Measurements from ENCODE around the gene TOM1.

DNA sequence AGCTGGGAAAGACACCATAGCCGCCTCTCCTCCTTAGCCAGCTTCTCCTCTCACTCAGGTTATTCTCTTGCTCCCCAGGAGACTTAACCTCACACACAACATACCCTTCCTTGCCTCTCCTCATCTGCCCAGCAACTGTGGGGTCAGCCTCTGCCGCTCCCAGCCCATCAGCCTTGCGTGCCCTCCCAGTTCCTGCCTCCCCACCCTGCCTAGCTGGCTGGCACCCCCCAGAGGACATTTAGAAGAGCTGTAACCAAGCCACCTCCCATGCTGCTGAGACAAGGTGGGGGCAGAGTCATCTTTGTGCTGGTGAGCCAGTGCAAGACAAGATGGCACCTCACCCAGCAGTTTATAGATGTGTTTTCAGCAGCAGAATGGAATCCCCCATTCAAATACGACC lies 38.2 kb downstream of the TOM1 start:
- TF ChIP-seq POLR2A (IDR thresholded peaks at IDR 0.05): no peak
- TF ChIP-seq, protein P1, sequence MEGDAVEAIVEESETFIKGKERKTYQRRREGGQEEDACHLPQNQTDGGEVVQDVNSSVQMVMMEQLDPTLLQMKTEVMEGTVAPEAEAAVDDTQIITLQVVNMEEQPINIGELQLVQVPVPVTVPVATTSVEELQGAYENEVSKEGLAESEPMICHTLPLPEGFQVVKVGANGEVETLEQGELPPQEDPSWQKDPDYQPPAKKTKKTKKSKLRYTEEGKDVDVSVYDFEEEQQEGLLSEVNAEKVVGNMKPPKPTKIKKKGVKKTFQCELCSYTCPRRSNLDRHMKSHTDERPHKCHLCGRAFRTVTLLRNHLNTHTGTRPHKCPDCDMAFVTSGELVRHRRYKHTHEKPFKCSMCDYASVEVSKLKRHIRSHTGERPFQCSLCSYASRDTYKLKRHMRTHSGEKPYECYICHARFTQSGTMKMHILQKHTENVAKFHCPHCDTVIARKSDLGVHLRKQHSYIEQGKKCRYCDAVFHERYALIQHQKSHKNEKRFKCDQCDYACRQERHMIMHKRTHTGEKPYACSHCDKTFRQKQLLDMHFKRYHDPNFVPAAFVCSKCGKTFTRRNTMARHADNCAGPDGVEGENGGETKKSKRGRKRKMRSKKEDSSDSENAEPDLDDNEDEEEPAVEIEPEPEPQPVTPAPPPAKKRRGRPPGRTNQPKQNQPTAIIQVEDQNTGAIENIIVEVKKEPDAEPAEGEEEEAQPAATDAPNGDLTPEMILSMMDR (IDR thresholded peaks at IDR 0.05): no peak

Data from testis (tissue), 2 donors.